ENCODE measurements around the gene LRRC28. TPM values are rescaled to one million over a fixed set of nuclear protein-coding genes. Genes with fewer than 3 reads are reported as not detected.

The LRRC28 gene
- total RNA-seq, 1 donor from 2014 or later: 28.8 TPM

DNA sequence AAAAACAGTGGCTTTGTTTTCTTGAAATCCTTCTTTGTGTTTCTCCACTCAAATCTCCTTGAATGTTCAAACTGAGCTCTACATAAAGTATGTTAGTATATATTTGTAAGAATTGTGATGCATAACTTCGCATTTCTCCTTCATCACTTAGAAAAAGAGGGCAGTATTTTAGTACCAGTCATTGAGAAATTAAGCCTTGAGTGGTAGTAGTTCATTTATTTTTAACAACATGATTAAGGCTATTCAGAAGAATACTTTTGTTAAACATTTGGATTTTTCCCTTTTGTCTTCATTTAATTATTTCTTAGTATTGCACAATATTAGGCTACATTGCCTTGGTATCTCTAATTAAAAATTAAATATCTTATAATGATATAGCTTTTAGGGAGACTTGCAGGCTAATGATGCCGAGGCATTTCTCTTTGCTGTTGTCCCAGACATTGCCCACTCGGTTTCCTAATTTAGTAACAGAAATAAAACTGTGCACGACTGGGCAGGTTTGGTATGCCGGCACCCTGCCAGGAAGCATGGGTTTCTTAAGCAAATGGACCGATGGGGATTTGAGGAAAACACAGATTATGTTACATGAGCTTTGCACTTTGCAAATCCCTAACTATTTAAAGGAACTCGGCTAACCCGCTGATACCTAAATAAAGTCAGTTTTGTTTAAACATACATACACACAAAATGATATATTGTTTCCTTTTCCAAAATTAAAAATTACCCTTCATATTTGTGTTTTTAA lies 54.7 kb downstream of the LRRC28 start:
- H3K27ac Mint-ChIP-seq (ENCODE audit: unreplicated experiment): no peak overlapping the region
- H3K9me3 Mint-ChIP-seq: peaks cover 3% of the 10 kb centered on the region
- H3K4me1 Mint-ChIP-seq: peaks cover 11% of the 10 kb centered on the region
- no peak overlapping the region for H3K4me3 Mint-ChIP-seq
- TF ChIP-seq, protein P1, sequence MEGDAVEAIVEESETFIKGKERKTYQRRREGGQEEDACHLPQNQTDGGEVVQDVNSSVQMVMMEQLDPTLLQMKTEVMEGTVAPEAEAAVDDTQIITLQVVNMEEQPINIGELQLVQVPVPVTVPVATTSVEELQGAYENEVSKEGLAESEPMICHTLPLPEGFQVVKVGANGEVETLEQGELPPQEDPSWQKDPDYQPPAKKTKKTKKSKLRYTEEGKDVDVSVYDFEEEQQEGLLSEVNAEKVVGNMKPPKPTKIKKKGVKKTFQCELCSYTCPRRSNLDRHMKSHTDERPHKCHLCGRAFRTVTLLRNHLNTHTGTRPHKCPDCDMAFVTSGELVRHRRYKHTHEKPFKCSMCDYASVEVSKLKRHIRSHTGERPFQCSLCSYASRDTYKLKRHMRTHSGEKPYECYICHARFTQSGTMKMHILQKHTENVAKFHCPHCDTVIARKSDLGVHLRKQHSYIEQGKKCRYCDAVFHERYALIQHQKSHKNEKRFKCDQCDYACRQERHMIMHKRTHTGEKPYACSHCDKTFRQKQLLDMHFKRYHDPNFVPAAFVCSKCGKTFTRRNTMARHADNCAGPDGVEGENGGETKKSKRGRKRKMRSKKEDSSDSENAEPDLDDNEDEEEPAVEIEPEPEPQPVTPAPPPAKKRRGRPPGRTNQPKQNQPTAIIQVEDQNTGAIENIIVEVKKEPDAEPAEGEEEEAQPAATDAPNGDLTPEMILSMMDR (conservative IDR thresholded peaks at IDR 0.05): no peak
- no peak for DNase-seq (ENCODE audit: low read depth, low spot score)
- H3K36me3 Mint-ChIP-seq (ENCODE audit: low read depth): peaks cover 3% of the 10 kb centered on the region
- H3K27me3 Mint-ChIP-seq (ENCODE audit: low read depth): no peaks in the 10 kb centered on the region

GRCh38 chr15:99306694-99307338 lies 55.5 kb downstream of the LRRC28 start:
- H3K9me3 Mint-ChIP-seq: peaks cover 3% of the 10 kb centered on the region
- H3K36me3 Mint-ChIP-seq (ENCODE audit: low read depth): peaks cover 3% of the 10 kb centered on the region

GRCh38 chr15:99307735-99308134 lies 56.5 kb downstream of the LRRC28 start:
- Mint-ChIP-seq H3K36me3 (ENCODE audit: low read depth) (peaks cover 8% of the 10 kb centered on the region), H3K4me1 (peaks cover 11% of the 10 kb centered on the region), H3K4me3 (no peak overlapping the region), H3K9me3 (peaks cover 8% of the 10 kb centered on the region), H3K27ac (ENCODE audit: unreplicated experiment) (peak overlapping the region; percentile 68), H3K27me3 (ENCODE audit: low read depth) (no peaks in the 10 kb centered on the region)
- DNase-seq (ENCODE audit: low read depth, low spot score): no peak
- TF ChIP-seq, protein P1 (conservative IDR thresholded peaks at IDR 0.05): no peak

More at GRCh38 chr15:99306694-99307338, 55.5 kb downstream of the LRRC28 start:
- H3K27ac Mint-ChIP-seq (ENCODE audit: unreplicated experiment): no peak overlapping the region
- no peak for DNase-seq (ENCODE audit: low read depth, low spot score)
- H3K4me3 Mint-ChIP-seq: no peak overlapping the region
- peaks cover 11% of the 10 kb centered on the region for H3K4me1 Mint-ChIP-seq
- H3K27me3 Mint-ChIP-seq (ENCODE audit: low read depth): no peaks in the 10 kb centered on the region
- TF ChIP-seq, protein P1 (conservative IDR thresholded peaks at IDR 0.05): no peak

GRCh38 chr15:99310745-99311144 lies 59.5 kb downstream of the LRRC28 start:
- peaks cover 16% of the 10 kb centered on the region for H3K9me3 Mint-ChIP-seq
- no peak for DNase-seq (ENCODE audit: low read depth, low spot score)
- no peaks in the 10 kb centered on the region for H3K27me3 Mint-ChIP-seq (ENCODE audit: low read depth)
- H3K27ac Mint-ChIP-seq (ENCODE audit: unreplicated experiment): no peak overlapping the region
- H3K4me3 Mint-ChIP-seq: no peak overlapping the region
- TF ChIP-seq, protein P1 (conservative IDR thresholded peaks at IDR 0.05): no peak
- H3K4me1 Mint-ChIP-seq: peaks cover 11% of the 10 kb centered on the region
- peaks cover 21% of the 10 kb centered on the region for H3K36me3 Mint-ChIP-seq (ENCODE audit: low read depth)

DNA sequence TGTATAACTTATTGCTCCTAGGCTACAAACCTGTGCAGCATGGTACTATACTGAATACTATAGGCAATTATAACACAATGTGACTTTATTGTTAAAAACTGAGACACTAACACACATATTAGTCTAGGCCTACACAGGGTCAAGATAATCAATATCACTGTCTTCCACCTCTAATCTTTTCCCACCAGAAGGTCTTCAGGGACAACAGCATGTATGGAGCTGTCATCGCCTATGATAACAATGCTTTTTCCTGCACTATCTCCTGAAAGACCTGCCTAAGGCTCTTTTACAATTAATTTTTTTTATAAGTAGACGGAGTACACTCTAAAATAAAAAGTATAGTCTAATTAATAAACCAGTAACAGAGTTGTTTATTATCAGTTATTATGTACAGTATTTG lies 60.9 kb downstream of the LRRC28 start:
- Mint-ChIP-seq H3K27me3 (ENCODE audit: low read depth) (no peaks in the 10 kb centered on the region), H3K27ac (ENCODE audit: unreplicated experiment) (no peak overlapping the region), H3K4me1 (peaks cover 5% of the 10 kb centered on the region), H3K9me3 (peaks cover 16% of the 10 kb centered on the region), H3K4me3 (no peak overlapping the region), H3K36me3 (ENCODE audit: low read depth) (peaks cover 21% of the 10 kb centered on the region)
- no peak for DNase-seq (ENCODE audit: low read depth, low spot score)
- TF ChIP-seq, protein P1 (conservative IDR thresholded peaks at IDR 0.05): no peak
